NT2/D1 (cell line): ENCODE data around the gene FRMD5.

ENCODE experiments used
- SUZ12 ChIP-seq: IDR thresholded peaks from 2 replicates; pipeline ENCODE4 v1.6.1; 2011; ENCODE audit not compliant: insufficient read length, insufficient read depth; ENCODE audit errors: extremely low read depth
- ZNF274 ChIP-seq: IDR thresholded peaks from 2 replicates; pipeline ENCODE4 v1.6.1; 2011; ENCODE audit warnings: mild to moderate bottlenecking, low read depth, low read length

- TF ChIP-seq ZNF274 (no peak), SUZ12 (no peak)
Observed at GRCh38 chr15:43824302-43825246, 370.5 kb downstream of the FRMD5 start, which contains the start of gene MFAP1.
